GM12878 (cell line): Measurements from ENCODE around the gene NISCH. TPM values are rescaled to one million over a fixed set of nuclear protein-coding genes. Genes with fewer than 3 reads are reported as not detected.
A peak's percentile ranks its signal among the peaks of the same experiment; 100 is the strongest.

Experiments
- ATAC-seq: fragments of 200-7000 bp; cut with Tn5 transposase; 3 replicates; pipeline ENCODE4 v1.9.1; 2020; ENCODE audit warnings: mild to moderate bottlenecking, moderate library complexity
- BruUV-seq: library from RNA; stranded (reverse); fragments of 400-500 nt; replicated peaks from 2 replicates; lab custom pipeline; 2021; lab: Mats Ljungman, UMichigan
- CTCF ChIA-PET: fragments of 300-600 bp; sonication (Branson Sonifier 250); formaldehyde crosslinking; extraction: SDS; loops from one replicate; lab custom pipeline; 2021; ENCODE audit warnings: inconsistent platforms; lab: Yijun Ruan, JAX
- POLR2A ChIA-PET: fragments of 350-600 bp; formaldehyde crosslinking; extraction: SDS; loops from one replicate; lab custom pipeline; 2021; ENCODE audit warnings: inconsistent platforms; lab: Charles Lee
- RAD21 ChIA-PET: fragments of 300-600 bp; sonication (Branson Sonifier 250); formaldehyde crosslinking; loops from one replicate; lab custom pipeline; 2023; ENCODE audit warnings: antibody characterized with exemption; ENCODE audit not compliant: unreplicated experiment; lab: Charles Lee
- SMC1A ChIA-PET: fragments of 300-600 bp; sonication (Branson Sonifier 250); formaldehyde crosslinking; loops from one replicate; lab custom pipeline; 2023; ENCODE audit not compliant: unreplicated experiment, uncharacterized antibody; lab: Charles Lee
- DNase-seq: peaks from one replicate; pipeline ENCODE4 v3.0.0-alpha.2; 2011; ENCODE audit warnings: low read depth, low spot score
- FAIRE-seq: peaks from 3 replicates; lab custom pipeline; 2011; peaks lifted over from hg19 to GRCh38; lab: Jason Lieb, UNC
- H2AFZ ChIP-seq: 2 replicates; pipeline ENCODE4 v1.6.0; 2011; ENCODE audit warnings: low read depth, low read length, control low read depth; ENCODE audit not compliant: control insufficient read depth
- H3K27ac ChIP-seq: 2 replicates; pipeline ENCODE4 v1.5.1; 2011; ENCODE audit warnings: control low read depth; ENCODE audit not compliant: control insufficient read depth, insufficient read depth
- H3K27me3 ChIP-seq, 2 experiments: replicated peaks in 1 of 2; 2 replicates each; pipeline versions ENCODE4 v1.6.0 to v1.6.1; 2011; ENCODE audit warnings: low read length in 1 of 2; ENCODE audit not compliant: control insufficient read depth in 2 of 2, insufficient read depth in 2 of 2
- H3K36me3 ChIP-seq, 2 experiments: 2 replicates each; pipeline ENCODE4 v1.5.1; 2011; ENCODE audit warnings: low read length in 1 of 2; ENCODE audit not compliant: control insufficient read depth in 2 of 2, insufficient read depth in 2 of 2
- H3K4me1 ChIP-seq: 2 replicates; pipeline ENCODE4 v1.6.1; 2011; ENCODE audit warnings: mild to moderate bottlenecking, low read length, moderate library complexity, mixed read lengths; ENCODE audit not compliant: control insufficient read depth, insufficient read depth
- H3K4me2 ChIP-seq: 2 replicates; pipeline ENCODE4 v1.6.0; 2011; ENCODE audit warnings: control low read depth; ENCODE audit not compliant: control insufficient read depth, insufficient read depth
- H3K4me3 ChIP-seq: fragments of 200-600 bp; sonication (generic); 2 replicates; pipeline ENCODE4 v1.5.1; 2016
- H3K79me2 ChIP-seq: 2 replicates; pipeline ENCODE4 v1.6.0; 2011; ENCODE audit warnings: low read length; ENCODE audit not compliant: control insufficient read depth, insufficient read depth
- H3K9ac ChIP-seq: 2 replicates; pipeline ENCODE4 v1.8.0; 2011; ENCODE audit warnings: low read length, control low read depth, mixed read lengths; ENCODE audit not compliant: control insufficient read depth, insufficient read depth
- H3K9me3 ChIP-seq: replicated peaks from 3 replicates; pipeline ENCODE4 v1.5.1; 2011; ENCODE audit warnings: mild to moderate bottlenecking, low read length; ENCODE audit not compliant: control insufficient read depth, insufficient read depth
- H4K20me1 ChIP-seq: 2 replicates; pipeline ENCODE4 v1.6.0; 2011; ENCODE audit not compliant: control insufficient read depth, insufficient read depth
- ATF2 ChIP-seq: IDR thresholded peaks from 2 replicates; pipeline ENCODE4 v1.6.1; 2012; ENCODE audit warnings: low read length, inconsistent platforms
- BCL3 ChIP-seq: IDR thresholded peaks from 2 replicates; pipeline ENCODE4 v1.6.1; 2011; ENCODE audit warnings: borderline replicate concordance, low read depth, mild to moderate bottlenecking, moderate library complexity, low read length; ENCODE audit not compliant: insufficient read depth, poor library complexity, severe bottlenecking
- CBFB ChIP-seq: IDR thresholded peaks from 2 replicates; pipeline ENCODE4 v1.6.1; 2016; ENCODE audit warnings: antibody characterized with exemption, low read depth
- CREM ChIP-seq: IDR thresholded peaks from 2 replicates; pipeline ENCODE4 v1.6.1; 2014; ENCODE audit warnings: antibody characterized with exemption, low read depth
- CTCF ChIP-seq, 3 experiments: IDR thresholded peaks in 2 of 3; conservative IDR thresholded peaks in 1 of 3; 2 replicates each; pipeline ENCODE4 v1.5.1; 2011; ENCODE audit warnings: low read depth in 3 of 3, low read length in 3 of 3, mild to moderate bottlenecking in 3 of 3, control low read depth in 2 of 3, moderate library complexity in 2 of 3, inconsistent platforms in 1 of 3, mixed read lengths in 1 of 3; ENCODE audit not compliant: control insufficient read depth in 2 of 3, insufficient read depth in 1 of 3; ENCODE audit errors: extremely low read depth in 1 of 3
- ELK1 ChIP-seq: IDR thresholded peaks from 2 replicates; pipeline ENCODE4 v1.6.1; 2012; ENCODE audit warnings: low read depth, low read length, improper control_type of control experiment
- MEF2B ChIP-seq: fragments of 450-650 bp; IDR thresholded peaks from 2 replicates; pipeline ENCODE4 v1.6.1; 2018; ENCODE audit warnings: mild to moderate bottlenecking, moderate library complexity; ENCODE audit not compliant: partially characterized antibody, poor library complexity, severe bottlenecking
- NKRF ChIP-seq: fragments of 450-650 bp; conservative IDR thresholded peaks from 2 replicates; pipeline ENCODE4 v1.6.1; 2017; ENCODE audit warnings: mild to moderate bottlenecking, moderate library complexity
- PAX8 ChIP-seq: fragments of 450-650 bp; IDR thresholded peaks from 2 replicates; pipeline ENCODE4 v1.6.1; 2017; ENCODE audit warnings: mild to moderate bottlenecking, moderate library complexity
- SMAD5 ChIP-seq: IDR thresholded peaks from 2 replicates; pipeline ENCODE4 v1.6.1; 2016; ENCODE audit warnings: antibody characterized with exemption, low read depth
- TCF12 ChIP-seq: IDR thresholded peaks from 2 replicates; pipeline ENCODE4 v1.6.1; 2011; ENCODE audit warnings: low read depth, mild to moderate bottlenecking, low read length
- WGBS: methylation state at CpG from one replicate; pipeline ENCODE4 v1.1.6; 2016; ENCODE audit warnings: low lambda C conversion rate; ENCODE audit not compliant: insufficient replicate concordance, insufficient coverage; ENCODE audit errors: missing lambda C conversion rate; 5-methylcytosine and 5-hydroxymethylcytosine counted together
- in situ Hi-C: fragments of 300-500 bp; cut with MboI; formaldehyde crosslinking; loops from 9 replicates; pipeline ENCODE4 v1.14.3; 2018; ENCODE audit warnings: mixed read lengths
- intact Hi-C: fragments of 100-400 bp; cut with micrococcal nuclease; formaldehyde crosslinking; loops from one replicate; pipeline ENCODE4 v1.14.2; 2022; ENCODE audit not compliant: unreplicated experiment
- polyA plus RNA-seq, 11 experiments: library from polyadenylated mRNA; depleted of rRNA in 4 of 11; unstranded in 6 of 11; stranded (reverse) in 5 of 11; fragments of >200 nt; fragmentation: Nextera tagmentation in 4 of 11; fragmentation: Illumina TruSeq in 1 of 11; extraction: Ambion mirVana in 4 of 11; extraction: Trizol in 1 of 11; gene quantifications; 1 replicate in 1 of 11; 2 replicates in 10 of 11; pipeline versions ENCODE4 v1.2.1 to v1.2.3, GENCODE V29; 2011 to 2016; ENCODE audit warnings: inconsistent platforms in 2 of 11, missing spikeins in 2 of 11, low read depth in 1 of 11
- total RNA-seq, 4 experiments: library from RNA; depleted of rRNA in 3 of 4; stranded (reverse); fragments of >200 nt in 3 of 4; fragmentation: Illumina TruSeq in 1 of 4; extraction: Trizol in 1 of 4; gene quantifications; 2 replicates each; pipeline versions ENCODE4 v1.2.1 to v1.2.3, GENCODE V29; 2013 to 2021

Gene NISCH
- total and polyA plus RNA-seq, 10 of the 15 experiments (the other 5 are each of a cell fraction or from before 2014, with no cell fraction given): 0.76 to 52.5 (median 24.6) TPM

- no peak overlapping the region for H2AFZ ChIP-seq
- no peaks in the 10 kb centered on the region for H4K20me1 ChIP-seq
- H3K27ac ChIP-seq: 0 out of 2 replicates have a peak overlapping the region, but pooled peaks have one; percentile 29
- FAIRE-seq (no peak), DNase-seq (peak; percentile 27), ATAC-seq (peak; percentile 54)
- ChIA-PET CTCF (interaction anchor here (0.6 to 5.1 kb wide), 6 partner anchors 12 to 225 kb away, joined by 3 to 34 read pairs (median 4); partner anchors contain the start of gene SEMA3G), RAD21 (interaction anchor here (0.7 to 1.4 kb wide), 6 partner anchors 9 to 168 kb away, joined by 3 read pairs; partner anchors contain the start of gene UQCC5), SMC1A (interaction anchor here (0.7 to 1.2 kb wide), 5 partner anchors 11 to 318 kb away, joined by 3 to 4 read pairs (median 3); partner anchors contain the start of gene ITIH1), POLR2A (interaction anchor here (0.5 to 1.7 kb wide), 5 partner anchors 11 to 959 kb away, joined by 3 to 9 read pairs (median 4); no protein-coding TSS in a partner anchor)
- H3K4me1 ChIP-seq: peaks cover 36% of the 10 kb centered on the region
- in situ Hi-C loops (no loop called here), intact Hi-C loops (loop anchor here (5.0 to 10.0 kb wide), 2 partner anchors 78 to 226 kb away; partner anchors contain the start of genes GNL3, PBRM1 and UQCC5)
- H3K36me3 ChIP-seq: peaks cover 0 to 17% of the 10 kb centered on the region in 2 experiments
- peak overlapping the region; percentile 6 for H3K4me2 ChIP-seq
- TSS peak; percentile 47 for BruUV-seq
- WGBS: 47% methylated on average over 14 of the region's 14 CpGs
- H3K9me3 ChIP-seq: no peaks in the 10 kb centered on the region
- no peaks in the 10 kb centered on the region for H3K27me3 ChIP-seq
- H3K9ac ChIP-seq: no peak overlapping the region
- H3K79me2 ChIP-seq: peaks cover 26% of the 10 kb centered on the region
- no peak overlapping the region for H3K4me3 ChIP-seq
- peak; percentile 17; the same call in 1 of the 2 replicates for TF ChIP-seq CREM
- no peak for TF ChIP-seq MEF2B
- no peak for TF ChIP-seq BCL3
- 0 out of 2 replicates have a peak, but pooled peaks have one; percentile 16 for TF ChIP-seq CBFB
- no peak for TF ChIP-seq PAX8
- TF ChIP-seq ATF2: no peak
- no peak for TF ChIP-seq ELK1
- TF ChIP-seq TCF12: no peak
- TF ChIP-seq SMAD5: no peak
- no peak for TF ChIP-seq NKRF
- no peak for TF ChIP-seq CTCF (IDR thresholded peaks at IDR 0.05 in 2 of 3, conservative IDR thresholded peaks at IDR 0.05 in 1 of 3; ENCODE audit: control insufficient read depth in 2 of 3, extremely low read depth in 1 of 3, insufficient read depth in 1 of 3, low read depth in 3 of 3, low read length in 3 of 3)
These were observed 3.6 kb downstream of the NISCH start for GRCh38 chr3:52458770-52459545.
